Ovary (tissue), 3 donors: ENCODE results near the gene SUSD2.

Experiments
- CTCF ChIP-seq, 3 donors: fragments of 450-650 bp in 2 of 3; fragments of 200-600 bp in 1 of 3; IDR thresholded peaks; one replicate each; pipeline versions ENCODE4 v1.5.1 to v1.8.0; 2016 to 2022; ENCODE audit warnings: antibody characterized with exemption in 3 of 3, mild to moderate bottlenecking in 1 of 3
- POLR2A ChIP-seq: fragments of 450-650 bp; IDR thresholded peaks from one replicate; pipeline ENCODE4 v1.6.1; 2017; ENCODE audit warnings: antibody characterized with exemption, mild to moderate bottlenecking, moderate library complexity
- donor health status: DM: no; HTN: no; CAD: no.

- TF ChIP-seq CTCF (IDR thresholded peaks at IDR 0.05) = no peak
- no peak for TF ChIP-seq POLR2A
Measured at GRCh38 chr22:24160546-24160945, 20.7 kb upstream of the SUSD2 start.
